Activated CD8-positive, alpha-beta T cell treated with anti-CD3 and anti-CD28 coated beads for 36 hours (primary cell): ENCODE measurements around the gene TSN. TPM values are rescaled to one million over a fixed set of nuclear protein-coding genes. Genes with fewer than 3 reads are reported as not detected.
"Not testable (repeated sequence)": the region's sequence is repeated elsewhere in the genome, so short reads cannot be mapped to it uniquely, and the experiment has no call there.

Experiments
- ATAC-seq: fragments of 200-7000 bp; cut with Tn5 transposase; one replicate; pipeline ENCODE4 v1.10.0; 2021; ENCODE audit warnings: mild to moderate bottlenecking, moderate library complexity
- CTCF ChIA-PET: fragments of 350-600 bp; sonication (Branson Sonifier 250); formaldehyde crosslinking; loops from one replicate; lab custom pipeline; 2021; ENCODE audit warnings: antibody characterized with exemption; lab: Charles Lee
- POLR2A ChIA-PET: fragments of 350-600 bp; sonication (Branson Sonifier 250); formaldehyde crosslinking; loops from one replicate; lab custom pipeline; 2021; ENCODE audit warnings: antibody characterized with exemption; lab: Charles Lee
- DNase-seq: peaks from one replicate; pipeline ENCODE4 v3.0.0-alpha.2; 2020
- H3K27ac Mint-ChIP-seq: one replicate; pipeline ENCODE4 v1.8.0; 2021; ENCODE audit warnings: mild to moderate bottlenecking, mixed read lengths
- H3K27me3 Mint-ChIP-seq: one replicate; pipeline ENCODE4 v1.8.0; 2021; ENCODE audit warnings: mixed read lengths
- H3K36me3 Mint-ChIP-seq: one replicate; pipeline ENCODE4 v1.8.0; 2021; ENCODE audit warnings: low read depth, mixed read lengths
- H3K4me1 Mint-ChIP-seq: one replicate; pipeline ENCODE4 v1.8.0; 2021; ENCODE audit warnings: low read depth, mixed read lengths
- H3K4me3 Mint-ChIP-seq: one replicate; pipeline ENCODE4 v1.8.0; 2021; ENCODE audit warnings: mild to moderate bottlenecking, moderate library complexity, mixed read lengths
- H3K9me3 Mint-ChIP-seq: one replicate; pipeline ENCODE4 v1.8.0; 2021; ENCODE audit warnings: mixed read lengths
- CTCF ChIP-seq: fragments of 200-600 bp; IDR thresholded peaks from one replicate; pipeline ENCODE4 v1.8.0; 2022; ENCODE audit warnings: antibody characterized with exemption, mild to moderate bottlenecking
- intact Hi-C: fragments of 100-400 bp; cut with micrococcal nuclease; formaldehyde crosslinking; loops from one replicate; pipeline ENCODE4 v1.10.0; 2022
- total RNA-seq, 2 experiments: library from RNA; stranded (reverse); gene quantifications; one replicate each; pipeline ENCODE4 v1.2.3, GENCODE V29; 2021

TSN gene
- total RNA-seq, 2 experiments from 2014 or later, result 55.9 to 58.1 TPM

- CTCF ChIA-PET, result no interaction called here
- Mint-ChIP-seq H3K4me1 (peaks cover 12% of the 10 kb centered on the region), H3K27ac (no peak overlapping the region), H3K9me3 (no peaks in the 10 kb centered on the region), H3K27me3 (peaks cover 4% of the 10 kb centered on the region), H3K36me3 (no peaks in the 10 kb centered on the region), H3K4me3 (no peak overlapping the region)
- TF ChIP-seq CTCF, result no peak
- no peak for DNase-seq
- POLR2A ChIA-PET, result interaction anchor here (1.1 kb wide), 1 partner anchor 10 kb away, joined by 3 read pairs; no protein-coding TSS in a partner anchor
- intact Hi-C loops, result no loop called here
- ATAC-seq, result no peak
Measured at GRCh38 chr2:121809607-121810006, 54.2 kb downstream of the TSN start.

GRCh38 chr2:121810959-121811853 lies 55.8 kb downstream of the TSN start:
- Mint-ChIP-seq H3K36me3 (no peaks in the 10 kb centered on the region), H3K27ac (no peak overlapping the region), H3K4me1 (no peaks in the 10 kb centered on the region), H3K4me3 (no peak overlapping the region), H3K9me3 (no peaks in the 10 kb centered on the region), H3K27me3 (peaks cover 4% of the 10 kb centered on the region)
- POLR2A ChIA-PET, result no interaction called here
- peak; percentile 61 for TF ChIP-seq CTCF
- peak; percentile 18 for DNase-seq
- intact Hi-C loops, result no loop called here
- peak; percentile 61 for ATAC-seq
- CTCF ChIA-PET, result interaction anchor here (0.6 to 2.1 kb wide), 11 partner anchors 8 to 640 kb away, joined by 3 to 15 read pairs (median 4); no protein-coding TSS in a partner anchor

- intact Hi-C loops, CTCF ChIA-PET: not testable (repeated sequence)
Measured at GRCh38 chr2:121813083-121813482, 57.6 kb downstream of the TSN start.

GRCh38 chr2:121815216-121815615 lies 59.8 kb downstream of the TSN start:
- Mint-ChIP-seq H3K4me3 (no peak overlapping the region), H3K9me3 (no peaks in the 10 kb centered on the region), H3K4me1 (no peaks in the 10 kb centered on the region), H3K36me3 (no peaks in the 10 kb centered on the region), H3K27ac (no peak overlapping the region), H3K27me3 (peaks cover 5% of the 10 kb centered on the region)
- CTCF ChIA-PET, result no interaction called here
- POLR2A ChIA-PET, result no interaction called here
- DNase-seq (no peak), ATAC-seq (no peak)
- intact Hi-C loops, result no loop called here
- TF ChIP-seq CTCF, result no peak

More at GRCh38 chr2:121813083-121813482, 57.6 kb downstream of the TSN start:
- POLR2A ChIA-PET, H3K27me3 Mint-ChIP-seq, H3K4me1 Mint-ChIP-seq, DNase-seq, H3K27ac Mint-ChIP-seq, H3K4me3 Mint-ChIP-seq, H3K36me3 Mint-ChIP-seq, ATAC-seq, H3K9me3 Mint-ChIP-seq: not testable (repeated sequence)

GRCh38 chr2:121816797-121817196 lies 61.3 kb downstream of the TSN start:
- H3K4me3 Mint-ChIP-seq, result no peak overlapping the region
- H3K27ac Mint-ChIP-seq, result no peak overlapping the region
- ChIA-PET CTCF (interaction anchor here (0.9 kb wide), 1 partner anchor 72 kb away, joined by 3 read pairs; no protein-coding TSS in a partner anchor), POLR2A (no interaction called here)
- no peak for ATAC-seq
- peaks cover 5% of the 10 kb centered on the region for H3K27me3 Mint-ChIP-seq
- no peak for TF ChIP-seq CTCF
- no peaks in the 10 kb centered on the region for H3K36me3 Mint-ChIP-seq
- DNase-seq, result no peak
- H3K4me1 Mint-ChIP-seq, result no peaks in the 10 kb centered on the region
- intact Hi-C loops, result no loop called here
- H3K9me3 Mint-ChIP-seq, result no peaks in the 10 kb centered on the region

GRCh38 chr2:121817304-121817703 lies 61.9 kb downstream of the TSN start:
- intact Hi-C loops, H3K36me3 Mint-ChIP-seq, H3K27me3 Mint-ChIP-seq, H3K27ac Mint-ChIP-seq, DNase-seq, POLR2A ChIA-PET, H3K4me3 Mint-ChIP-seq, H3K9me3 Mint-ChIP-seq, ATAC-seq, H3K4me1 Mint-ChIP-seq: not testable (repeated sequence)
- CTCF ChIA-PET, result interaction anchor here (0.9 kb wide), 1 partner anchor 72 kb away, joined by 3 read pairs; no protein-coding TSS in a partner anchor
